GM23248 (cell line): Measurements from ENCODE around the gene NLGN2.

ENCODE experiments used
- EZH2 ChIP-seq: fragments of 200-600 bp; sonication (generic); IDR thresholded peaks from 2 replicates; pipeline ENCODE4 v1.6.1; 2018; ENCODE audit warnings: antibody characterized with exemption, mild to moderate bottlenecking; ENCODE audit not compliant: insufficient read depth, poor library complexity, severe bottlenecking
- EZH2phosphoT487 ChIP-seq: fragments of 200-600 bp; sonication (generic); IDR thresholded peaks from 2 replicates; pipeline ENCODE4 v1.6.1; 2018; ENCODE audit warnings: antibody characterized with exemption, moderate library complexity, mild to moderate bottlenecking, low read depth; ENCODE audit not compliant: insufficient read depth

GRCh38 chr17:7442142-7442541, 34.5 kb downstream of the NLGN2 start:
- TF ChIP-seq EZH2phosphoT487: no peak
- no peak for TF ChIP-seq EZH2
